Lower lobe of right lung (tissue), 2 donors: ENCODE results near the gene PMPCA. TPM values are rescaled to one million over a fixed set of nuclear protein-coding genes. Genes with fewer than 3 reads are reported as not detected.
A peak's percentile ranks its signal among the peaks of the same experiment; 100 is the strongest.
"Not testable (repeated sequence)": the region's sequence is repeated elsewhere in the genome, so short reads cannot be mapped to it uniquely, and the experiment has no call there.

Experiments
- ATAC-seq, 2 donors: fragments of 200-7000 bp; cut with Tn5 transposase; one replicate each; pipeline ENCODE4 v1.9.1; 2020 to 2022; ENCODE audit warnings: mild to moderate bottlenecking in 2 of 2, moderate library complexity in 2 of 2
- DNase-seq: peaks from one replicate; pipeline ENCODE4 v3.0.0-alpha.2; 2020
- H3K27ac ChIP-seq: fragments of 200-600 bp; one replicate; pipeline ENCODE4 v1.8.0; 2022
- H3K27me3 ChIP-seq: fragments of 200-600 bp; one replicate; pipeline ENCODE4 v1.8.0; 2022; ENCODE audit warnings: low read depth
- H3K36me3 ChIP-seq: fragments of 200-600 bp; one replicate; pipeline ENCODE4 v1.8.0; 2022; ENCODE audit warnings: mild to moderate bottlenecking
- H3K4me1 ChIP-seq: fragments of 200-600 bp; one replicate; pipeline ENCODE4 v1.8.0; 2022
- H3K4me3 ChIP-seq: fragments of 200-600 bp; one replicate; pipeline ENCODE4 v1.8.0; 2022; ENCODE audit warnings: mild to moderate bottlenecking
- H3K9me3 ChIP-seq: fragments of 200-600 bp; one replicate; pipeline ENCODE4 v1.8.0; 2022
- CTCF ChIP-seq: fragments of 200-600 bp; IDR thresholded peaks from one replicate; pipeline ENCODE4 v1.8.0; 2022; ENCODE audit warnings: antibody characterized with exemption, mild to moderate bottlenecking
- intact Hi-C: fragments of 100-400 bp; cut with DNase I; formaldehyde crosslinking; loops from one replicate; pipeline ENCODE4 v1.11.0; 2022
- total RNA-seq: library from RNA; stranded (reverse); fragmentation: NEBNext Ultra II Directional; extraction: Animal tissue kit (Norgen Biotek cat#: 25700); gene quantifications from one replicate; pipeline ENCODE4 v1.2.1, GENCODE V29; 2021
- donor health status: DM: no; HTN: yes; CAD: no; lungs with severe emphysema.

PMPCA gene
- total RNA-seq, 1 donor from 2014 or later, result 43.2 TPM

- peaks cover 46% of the 10 kb centered on the region for H3K36me3 ChIP-seq
- intact Hi-C loops, result no loop called here
- no peaks in the 10 kb centered on the region for H3K9me3 ChIP-seq
- H3K4me3 ChIP-seq, result no peak overlapping the region
- no peaks in the 10 kb centered on the region for H3K27me3 ChIP-seq
- no peak for TF ChIP-seq CTCF
- ATAC-seq (no peak), DNase-seq (no peak)
- no peak overlapping the region for H3K27ac ChIP-seq
- peaks cover 19% of the 10 kb centered on the region for H3K4me1 ChIP-seq
Observed at GRCh38 chr9:136405481-136405880, 5.0 kb upstream of the PMPCA start.

GRCh38 chr9:136405904-136406303, 4.6 kb upstream of the PMPCA start:
- H3K27ac ChIP-seq, DNase-seq, H3K27me3 ChIP-seq, ATAC-seq, H3K4me3 ChIP-seq, H3K9me3 ChIP-seq, intact Hi-C loops: not testable (repeated sequence)
- Histone ChIP-seq H3K36me3 (peaks cover 46% of the 10 kb centered on the region), H3K4me1 (peaks cover 17% of the 10 kb centered on the region)

GRCh38 chr9:136407061-136407460, 3.4 kb upstream of the PMPCA start:
- H3K27me3 ChIP-seq, H3K9me3 ChIP-seq, DNase-seq, ATAC-seq, H3K4me3 ChIP-seq, H3K27ac ChIP-seq, intact Hi-C loops: not testable (repeated sequence)
- peaks cover 28% of the 10 kb centered on the region for H3K4me1 ChIP-seq
- H3K36me3 ChIP-seq, result peaks cover 48% of the 10 kb centered on the region

GRCh38 chr9:136407911-136408310, 2.5 kb upstream of the PMPCA start:
- ATAC-seq, result no peak
- H3K27me3 ChIP-seq, result no peaks in the 10 kb centered on the region
- no peak overlapping the region for H3K27ac ChIP-seq
- intact Hi-C loops, result no loop called here
- H3K4me3 ChIP-seq, result no peak overlapping the region
- DNase-seq, result no peak
- H3K9me3 ChIP-seq, result no peaks in the 10 kb centered on the region
- H3K4me1 ChIP-seq, result peaks cover 28% of the 10 kb centered on the region
- H3K36me3 ChIP-seq, result peaks cover 57% of the 10 kb centered on the region
- no peak for TF ChIP-seq CTCF

GRCh38 chr9:136409557-136410455, 652 bp upstream of the PMPCA start:
- peak; percentile 37 to 56 for ATAC-seq
- intact Hi-C loops, result no loop called here
- Histone ChIP-seq H3K4me1 (peaks cover 28% of the 10 kb centered on the region), H3K4me3 (peak overlapping the region; percentile 99), H3K9me3 (no peaks in the 10 kb centered on the region), H3K36me3 (peaks cover 61% of the 10 kb centered on the region), H3K27ac (peak overlapping the region; percentile 80), H3K27me3 (no peaks in the 10 kb centered on the region)
- DNase-seq, result peak; percentile 64
- TF ChIP-seq CTCF, result no peak

GRCh38 chr9:136411378-136411777, 920 bp downstream of the PMPCA start:
- no peaks in the 10 kb centered on the region for H3K9me3 ChIP-seq
- H3K27me3 ChIP-seq, result no peaks in the 10 kb centered on the region
- peaks cover 28% of the 10 kb centered on the region for H3K4me1 ChIP-seq
- no peak for TF ChIP-seq CTCF
- intact Hi-C loops, result no loop called here
- peaks cover 61% of the 10 kb centered on the region for H3K36me3 ChIP-seq
- H3K27ac ChIP-seq, result peak overlapping the region; percentile 94
- no peak for ATAC-seq
- DNase-seq, result no peak
- peak overlapping the region; percentile 99 for H3K4me3 ChIP-seq
